NB4 (cell line): ENCODE data around the gene SNTB2.

Experiments
- CTCF ChIP-seq: IDR thresholded peaks from one replicate; pipeline ENCODE4 v1.5.1; 2012; ENCODE audit warnings: low read depth, low read length
- POLR2A ChIP-seq: IDR thresholded peaks from 2 replicates; pipeline ENCODE4 v1.6.1; 2011; ENCODE audit warnings: mild to moderate bottlenecking; ENCODE audit not compliant: insufficient read length; ENCODE audit errors: extremely low read depth

- TF ChIP-seq CTCF (no peak), POLR2A (no peak)
These were observed 153.2 kb downstream of the SNTB2 start for GRCh38 chr16:69340095-69340644.
